Measurements from ENCODE around the gene PGAM5.

GRCh38 chr12:132702640-132703039 lies 8.0 kb upstream of the PGAM5 start:
- TF ChIP-seq CTCF (IDR thresholded peaks at IDR 0.05) (no peak), POLR2A (IDR thresholded peaks at IDR 0.05) (no peak)

Measured in heart left ventricle (tissue), 13 donors.